SHP77 treated with DMSO at 0.1 percent for 48 hours (cell line): ENCODE results near the gene CAMK2G.

Source experiments
- DNase-seq: peaks from one replicate; lab custom pipeline; 2025; lab: John Stamatoyannopoulos, UW

Gene CAMK2G

DNA sequence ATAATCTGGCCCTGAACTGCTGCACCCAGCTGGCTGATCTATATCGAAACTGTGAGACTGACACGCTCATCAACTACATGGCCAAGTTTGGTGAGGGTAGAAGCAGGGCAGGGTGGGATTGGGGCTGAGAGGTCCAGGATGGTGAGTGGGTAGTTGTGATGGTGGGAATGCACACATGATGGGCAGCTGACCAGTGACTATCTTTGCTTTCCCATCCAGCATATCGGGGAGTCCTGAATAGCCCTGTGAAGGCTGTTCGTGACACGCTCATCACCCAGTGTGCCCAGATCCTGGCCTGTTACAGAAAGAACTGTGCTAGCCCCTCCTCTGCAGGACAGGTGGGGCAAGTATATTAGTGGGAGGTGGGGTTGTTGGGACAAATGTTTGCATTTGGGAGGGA lies 105.0 kb downstream of the CAMK2G start:
- DNase-seq: no peak

- DNase-seq: no peak
Observed at GRCh38 chr10:73768881-73769280, 105.5 kb downstream of the CAMK2G start.

- DNase-seq: no peak
Observed at GRCh38 chr10:73765066-73765465, 109.3 kb downstream of the CAMK2G start.

- no peak for DNase-seq
Observed at GRCh38 chr10:73763343-73763742, 111.0 kb downstream of the CAMK2G start.

DNA sequence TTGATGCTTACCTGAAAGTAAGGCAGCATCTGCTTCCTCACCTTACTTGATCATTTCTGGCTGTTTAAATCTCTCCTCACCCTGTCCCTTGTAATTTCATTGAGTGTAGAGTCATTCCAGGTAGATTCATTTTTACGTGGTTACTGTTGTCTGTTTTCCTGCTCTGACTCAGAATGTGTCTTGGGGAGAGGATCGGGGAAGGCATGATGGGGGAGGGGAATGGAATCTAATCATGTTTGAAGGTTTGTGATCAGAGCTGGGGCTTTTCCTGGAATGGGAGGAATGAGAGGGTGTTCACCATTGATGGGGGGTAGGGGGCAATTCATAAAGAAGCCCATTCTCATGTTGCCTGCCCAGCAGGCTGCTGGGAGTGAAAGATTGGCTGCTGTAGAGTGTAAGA lies 111.4 kb downstream of the CAMK2G start:
- no peak for DNase-seq
